H9 (cell line): Measurements from ENCODE around the gene DCLK2. TPM values are rescaled to one million over a fixed set of nuclear protein-coding genes. Genes with fewer than 3 reads are reported as not detected.

ENCODE experiments used
- DNase-seq: peaks from one replicate; pipeline ENCODE4 v3.0.0-alpha.2; 2017
- H2AFZ ChIP-seq: one replicate; pipeline ENCODE4 v1.6.1; 2013; ENCODE audit warnings: mild to moderate bottlenecking, low read length, control low read depth, moderate library complexity
- H2AK5ac ChIP-seq: 2 replicates; pipeline ENCODE4 v1.6.1; 2013; ENCODE audit warnings: low read length, control low read depth, mixed read lengths; ENCODE audit not compliant: insufficient read length
- H2BK120ac ChIP-seq: one replicate; pipeline ENCODE4 v1.6.1; 2013; ENCODE audit warnings: low read depth, mild to moderate bottlenecking, low read length, control low read depth, inconsistent platforms; ENCODE audit not compliant: poor library complexity, severe bottlenecking
- H2BK12ac ChIP-seq: 2 replicates; pipeline ENCODE4 v1.6.1; 2013; ENCODE audit warnings: low read length, control low read depth, mixed read lengths, low read depth; ENCODE audit not compliant: insufficient read length
- H2BK15ac ChIP-seq: 2 replicates; pipeline ENCODE4 v1.6.1; 2013; ENCODE audit warnings: low read depth, low read length, control low read depth
- H2BK20ac ChIP-seq: one replicate; pipeline ENCODE4 v1.6.1; 2013; ENCODE audit warnings: low read depth, mild to moderate bottlenecking, low read length, control low read depth, inconsistent platforms; ENCODE audit not compliant: poor library complexity, severe bottlenecking
- H2BK5ac ChIP-seq: 2 replicates; pipeline ENCODE4 v1.6.1; 2013; ENCODE audit warnings: low read length, control low read depth, mixed read lengths; ENCODE audit not compliant: insufficient read length
- H3K14ac ChIP-seq: 2 replicates; pipeline ENCODE4 v1.6.1; 2013; ENCODE audit warnings: low read length, control low read depth; ENCODE audit not compliant: insufficient read depth
- H3K18ac ChIP-seq: 2 replicates; pipeline ENCODE4 v1.6.1; 2013; ENCODE audit warnings: low read depth, mild to moderate bottlenecking, mixed read lengths, low read length, control low read depth; ENCODE audit not compliant: insufficient read length
- H3K23ac ChIP-seq: 2 replicates; pipeline ENCODE4 v1.6.1; 2013; ENCODE audit warnings: low read length, control low read depth, mixed read lengths, low read depth; ENCODE audit not compliant: insufficient read length
- H3K23me2 ChIP-seq: 2 replicates; pipeline ENCODE4 v1.6.1; 2013; ENCODE audit warnings: low read depth, mild to moderate bottlenecking, mixed read lengths, low read length, control low read depth; ENCODE audit not compliant: insufficient read length, poor library complexity, severe bottlenecking
- H3K27ac ChIP-seq: 2 replicates; pipeline ENCODE4 v1.5.1; 2013; ENCODE audit warnings: low read length, control low read depth, mixed read lengths, low read depth; ENCODE audit not compliant: insufficient read length
- H3K27me3 ChIP-seq: 2 replicates; pipeline ENCODE4 v1.6.1; 2013; ENCODE audit warnings: low read length, control low read depth, inconsistent platforms; ENCODE audit not compliant: insufficient read depth
- H3K4ac ChIP-seq: 2 replicates; pipeline ENCODE4 v1.6.1; 2013; ENCODE audit warnings: low read depth, mild to moderate bottlenecking, control low read depth, inconsistent platforms, low read length, moderate library complexity
- H3K4me1 ChIP-seq: 2 replicates; pipeline ENCODE4 v1.6.1; 2013; ENCODE audit warnings: low read length, control low read depth, inconsistent platforms; ENCODE audit not compliant: insufficient read depth
- H3K4me2 ChIP-seq: 2 replicates; pipeline ENCODE4 v1.6.1; 2013; ENCODE audit warnings: low read length, control low read depth, mixed read lengths; ENCODE audit not compliant: insufficient read length, insufficient read depth
- H3K56ac ChIP-seq: 2 replicates; pipeline ENCODE4 v1.6.1; 2013; ENCODE audit warnings: low read depth, mild to moderate bottlenecking, mixed read lengths, low read length, control low read depth; ENCODE audit not compliant: insufficient read length
- H3K79me1 ChIP-seq: 2 replicates; pipeline ENCODE4 v1.6.1; 2013; ENCODE audit warnings: low read depth, mild to moderate bottlenecking, moderate library complexity, low read length, control low read depth, inconsistent platforms; ENCODE audit not compliant: insufficient read depth, poor library complexity, severe bottlenecking
- H3K79me2 ChIP-seq: 2 replicates; pipeline ENCODE4 v1.6.1; 2013; ENCODE audit warnings: low read length, control low read depth, inconsistent platforms; ENCODE audit not compliant: insufficient read depth
- H3K9ac ChIP-seq: 2 replicates; pipeline ENCODE4 v1.6.1; 2013; ENCODE audit warnings: low read length, control low read depth, mixed read lengths; ENCODE audit not compliant: insufficient read length; ENCODE audit errors: extremely low read depth
- H3K9me3 ChIP-seq: one replicate; pipeline ENCODE4 v1.6.1; 2013; ENCODE audit warnings: low read depth, low read length, inconsistent platforms; ENCODE audit not compliant: control insufficient read depth
- H3T11ph ChIP-seq: one replicate; pipeline ENCODE4 v1.6.1; 2013; ENCODE audit warnings: mild to moderate bottlenecking, low read length, control low read depth, inconsistent platforms
- H4K20me1 ChIP-seq: one replicate; pipeline ENCODE4 v1.6.1; 2013; ENCODE audit not compliant: control insufficient read depth, insufficient read length, insufficient read depth
- H4K5ac ChIP-seq: 2 replicates; pipeline ENCODE4 v1.6.1; 2013; ENCODE audit warnings: low read depth, mild to moderate bottlenecking, mixed read lengths, low read length, control low read depth; ENCODE audit not compliant: insufficient read length
- H4K8ac ChIP-seq: replicated peaks from 2 replicates; pipeline ENCODE4 v1.6.1; 2013; ENCODE audit warnings: low read length, control low read depth, mixed read lengths, low read depth; ENCODE audit not compliant: insufficient read length
- H4K91ac ChIP-seq: 2 replicates; pipeline ENCODE4 v1.6.1; 2013; ENCODE audit warnings: low read depth, mild to moderate bottlenecking, moderate library complexity, mixed read lengths, low read length, control low read depth; ENCODE audit not compliant: insufficient read length
- H3K27ac Mint-ChIP-seq, 3 experiments: 2 replicates in 2 of 3; 3 replicates in 1 of 3; pipeline ENCODE4 v1.8.0; 2020 to 2021; ENCODE audit warnings: mixed read lengths in 3 of 3, mild to moderate bottlenecking in 1 of 3, moderate library complexity in 1 of 3
- H3K27me3 Mint-ChIP-seq: 2 replicates; pipeline ENCODE4 v1.8.0; 2021; ENCODE audit warnings: low read depth, mild to moderate bottlenecking, moderate library complexity, mixed read lengths
- H3K36me3 Mint-ChIP-seq, 3 experiments: 2 replicates in 2 of 3; 3 replicates in 1 of 3; pipeline ENCODE4 v1.8.0; 2020 to 2021; ENCODE audit warnings: low read depth in 3 of 3, mixed read lengths in 3 of 3; ENCODE audit not compliant: insufficient read depth in 1 of 3
- H3K4me1 Mint-ChIP-seq, 2 experiments: 2 replicates each; pipeline ENCODE4 v1.8.0; 2020; ENCODE audit warnings: mixed read lengths in 2 of 2
- H3K4me3 Mint-ChIP-seq, 2 experiments: 2 replicates in 1 of 2; 3 replicates in 1 of 2; pipeline ENCODE4 v1.8.0; 2020 to 2021; ENCODE audit warnings: mild to moderate bottlenecking in 2 of 2, mixed read lengths in 2 of 2, moderate library complexity in 1 of 2
- H3K9me3 Mint-ChIP-seq, 2 experiments: 2 replicates in 1 of 2; 3 replicates in 1 of 2; pipeline ENCODE4 v1.8.0; 2020; ENCODE audit warnings: mild to moderate bottlenecking in 2 of 2, mixed read lengths in 2 of 2, moderate library complexity in 1 of 2
- CTCF ChIP-seq: fragments of 200-600 bp; sonication (generic); conservative IDR thresholded peaks from 3 replicates; pipeline ENCODE4 v1.8.0; 2021; ENCODE audit warnings: antibody characterized with exemption, mild to moderate bottlenecking
- WGBS: extraction: QIAGEN DNeasy Blood & Tissue Kit; methylation state at CpG from one replicate; pipeline ENCODE4 v1.1.7; 2013; ENCODE audit warnings: missing lambda C conversion rate, low lambda C conversion rate, mixed read lengths; ENCODE audit not compliant: insufficient read length; ENCODE audit errors: extremely low coverage; 5-methylcytosine and 5-hydroxymethylcytosine counted together
- total RNA-seq: library from RNA; stranded (reverse); gene quantifications from 2 replicates; pipeline ENCODE4 v1.2.1, GENCODE V29; 2021

DCLK2 gene
- total RNA-seq, 1 experiment from 2014 or later, result 0.33 TPM

GRCh38 chr4:150164956-150165629 lies 86.8 kb downstream of the DCLK2 start:
- no CpG with 5 or more reads among the region's 3 CpGs for WGBS
- Histone ChIP-seq H3K9me3 (no peaks in the 10 kb centered on the region), H3K27ac (no peak overlapping the region), H2BK120ac (no peak overlapping the region), H3K27me3 (no peaks in the 10 kb centered on the region), H3K56ac (no peak overlapping the region), H3K79me2 (no peaks in the 10 kb centered on the region), H4K20me1 (no peaks in the 10 kb centered on the region), H3K4me2 (no peak overlapping the region), H2BK5ac (no peak overlapping the region), H3K4ac (no peak overlapping the region), H3K9ac (no peak overlapping the region), H3K14ac (no peak overlapping the region), H4K91ac (no peak overlapping the region), H3K18ac (no peak overlapping the region), H3K23ac (no peak overlapping the region), H3K4me1 (no peaks in the 10 kb centered on the region; the same call in 1 of the 2 replicates), H4K5ac (no peak overlapping the region), H4K8ac (no peak overlapping the region), H3T11ph (no peak overlapping the region), H2BK15ac (no peak overlapping the region), H3K23me2 (no peaks in the 10 kb centered on the region), H2AK5ac (no peak overlapping the region), H2BK20ac (no peak overlapping the region), H3K79me1 (no peaks in the 10 kb centered on the region), H2AFZ (no peak overlapping the region), H2BK12ac (no peak overlapping the region)
- H3K4me3 Mint-ChIP-seq, result no peak overlapping the region
- no peak for TF ChIP-seq CTCF
- H3K4me1 Mint-ChIP-seq, result peaks cover 8 to 14% of the 10 kb centered on the region in 2 experiments
- DNase-seq, result no peak
- no peak overlapping the region for H3K27ac Mint-ChIP-seq
- no peaks in the 10 kb centered on the region for H3K27me3 Mint-ChIP-seq
- no peaks in the 10 kb centered on the region for H3K36me3 Mint-ChIP-seq
- H3K9me3 Mint-ChIP-seq, result peaks cover 0 to 4% of the 10 kb centered on the region in 2 experiments; a peak in 2 of 5 replicates
